Spleen (tissue), 11 donors: ENCODE data around the gene EIF4B. TPM values are rescaled to one million over a fixed set of nuclear protein-coding genes. Genes with fewer than 3 reads are reported as not detected.

Source experiments
- DNase-seq: peaks from one replicate; pipeline ENCODE4 v3.0.0-alpha.2; 2020
- H3K27ac ChIP-seq, 8 donors: fragments of 200-600 bp; sonication (generic) in 7 of 8; 1 replicate in 4 of 8; 2 replicates in 4 of 8; pipeline versions ENCODE4 v1.5.0 to v1.8.0; 2016 to 2021; ENCODE audit warnings: inconsistent platforms in 4 of 8, mild to moderate bottlenecking in 4 of 8, moderate library complexity in 1 of 8
- H3K27me3 ChIP-seq, 7 donors: fragments of 200-600 bp; sonication (generic) in 6 of 7; replicated peaks in 1 of 7; 1 replicate in 4 of 7; 2 replicates in 3 of 7; pipeline versions ENCODE4 v1.5.0 to v1.8.0; 2016 to 2021; ENCODE audit warnings: inconsistent platforms in 3 of 7, mild to moderate bottlenecking in 1 of 7
- H3K36me3 ChIP-seq, 6 donors: fragments of 200-600 bp; sonication (generic) in 5 of 6; 1 replicate in 4 of 6; 2 replicates in 2 of 6; pipeline versions ENCODE4 v1.5.0 to v1.8.0; 2016 to 2021; ENCODE audit warnings: inconsistent platforms in 2 of 6
- H3K4me1 ChIP-seq, 6 donors: fragments of 200-600 bp; sonication (generic) in 5 of 6; 1 replicate in 3 of 6; 2 replicates in 3 of 6; pipeline versions ENCODE4 v1.5.0 to v1.8.0; 2016 to 2021; ENCODE audit warnings: inconsistent platforms in 3 of 6
- H3K4me3 ChIP-seq, 8 donors: fragments of 200-600 bp; sonication (generic) in 7 of 8; 1 replicate in 4 of 8; 2 replicates in 4 of 8; pipeline versions ENCODE4 v1.5.0 to v1.8.0; 2016 to 2021; ENCODE audit warnings: inconsistent platforms in 4 of 8, mild to moderate bottlenecking in 4 of 8, moderate library complexity in 2 of 8
- H3K9me3 ChIP-seq, 8 donors: fragments of 200-600 bp; sonication (generic) in 7 of 8; 1 replicate in 4 of 8; 2 replicates in 4 of 8; pipeline versions ENCODE4 v1.5.0 to v1.8.0; 2016 to 2021; ENCODE audit warnings: inconsistent platforms in 4 of 8
- POLR2A ChIP-seq, 3 donors: fragments of 450-650 bp; IDR thresholded peaks; one replicate each; pipeline ENCODE4 v1.5.1; 2017; ENCODE audit warnings: antibody characterized with exemption in 3 of 3, mild to moderate bottlenecking in 1 of 3
- POLR2AphosphoS5 ChIP-seq, 3 donors: sonication (generic); formaldehyde crosslinking; IDR thresholded peaks; one replicate each; pipeline ENCODE4 v1.5.1; 2017; ENCODE audit warnings: antibody characterized with exemption in 3 of 3
- WGBS, 5 donors: extraction: QIAGEN DNeasy Blood & Tissue Kit in 3 of 5; methylation state at CpG; one replicate each; pipeline versions ENCODE4 v1.1.5 to v1.1.7; 2013 to 2018; 5-methylcytosine and 5-hydroxymethylcytosine counted together
- intact Hi-C: fragments of 100-400 bp; cut with DNase I; formaldehyde crosslinking; loops from one replicate; pipeline ENCODE4 v1.15.0; 2023; ENCODE audit warnings: low total_unique reads
- polyA plus RNA-seq, 3 donors: library from polyadenylated mRNA; stranded (reverse); fragments of 200-250 nt; gene quantifications; one replicate each; pipeline ENCODE4 v1.2.1, GENCODE V29; 2013
- total RNA-seq, 7 donors: library from RNA; depleted of rRNA in 3 of 7; stranded (reverse); fragments of >200 nt in 3 of 7; fragmentation: NEBNext Ultra II Directional in 4 of 7; extraction: Animal tissue kit (Norgen Biotek cat#: 25700) in 4 of 7; gene quantifications; one replicate each; pipeline versions ENCODE4 v1.1.0 to v1.2.1, GENCODE V29; 2016 to 2021
- TF ChIP-seq, protein P1 (sequence below), 11 experiments: fragments of 200-600 bp in 7 of 11; fragments of 450-650 bp in 4 of 11; sonication (generic) in 4 of 11; IDR thresholded peaks in 8 of 11; conservative IDR thresholded peaks in 3 of 11; 1 replicate in 7 of 11; 2 replicates in 4 of 11; pipeline versions ENCODE4 v1.4.0 to v1.8.0; 2016 to 2021; ENCODE audit warnings: antibody characterized with exemption in 11 of 11, inconsistent platforms in 4 of 11, mild to moderate bottlenecking in 1 of 11
- donor health status: healthy with polysubstance abuse.
- donor health status: DM: no; HTN: no; CAD: no; lungs with moderate emphysema.
- donor health status: DM: no; HTN: no; CAD: no.
- donor health status: Bipolar disorder and iron deficiency.
- donor health status: healthy.
- donor health status: DM: no; HTN: no; CAD: no.
- donor health status: DM: yes; HTN: yes; CAD: no.

Gene EIF4B
- total and polyA plus RNA-seq, 10 donors = 105 to 490 (median 398) TPM

DNA sequence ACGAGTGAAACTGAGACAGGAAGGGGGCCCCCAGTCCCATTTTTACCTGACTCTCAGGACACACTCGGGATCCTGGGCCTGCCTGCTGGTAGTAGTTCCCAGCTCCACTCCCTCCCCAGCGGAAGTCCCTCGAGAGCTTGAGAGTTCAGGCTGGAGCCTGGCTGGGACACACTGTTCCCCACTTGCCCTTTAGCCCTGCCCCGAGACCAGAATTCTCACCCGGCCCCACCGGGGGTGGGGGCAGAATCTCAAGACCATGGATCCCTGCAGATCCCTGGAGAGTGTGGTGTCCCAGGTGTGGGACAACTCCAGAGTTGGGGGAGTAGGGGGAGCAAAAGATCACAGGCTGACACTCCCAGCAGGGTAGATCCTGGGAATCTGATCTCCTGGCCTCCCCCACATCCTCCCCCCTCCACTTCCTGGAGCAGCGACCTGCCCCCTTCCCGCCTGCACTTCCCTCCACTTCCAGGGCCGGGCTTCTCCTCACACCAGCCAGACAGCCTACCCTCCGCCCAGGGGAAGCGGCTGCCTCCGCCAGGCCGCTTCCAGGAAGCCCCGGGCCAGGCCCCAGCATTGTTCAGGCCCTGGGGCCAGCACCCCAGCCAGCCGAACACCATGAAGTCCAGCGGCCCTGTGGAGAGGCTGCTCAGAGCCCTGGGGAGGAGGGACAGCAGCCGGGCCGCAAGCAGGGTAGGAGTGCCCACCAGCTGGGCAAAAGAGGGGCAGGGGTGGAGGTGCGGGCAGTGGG lies 43.5 kb downstream of the EIF4B start, which contains the start of gene TNS2:
TNS2 (plus strand) TSS at position 495 of the 748 bp plus-strand sequence; CDS start at position 616, 121 bp downstream.
- Histone ChIP-seq H3K27ac (peak within 1 kb of the TSS; percentile 77 to 94 (median 89)), H3K27me3 (peaks cover 0 to 9% (median 0%) of the 10 kb centered on the region in 7 donors), H3K4me3 (peak within 1 kb of the TSS; percentile 44 to 78 (median 63)), H3K9me3 (no peaks in the 10 kb centered on the region), H3K4me1 (peaks cover 26 to 91% (median 61%) of the 10 kb centered on the region in 6 donors), H3K36me3 (peaks cover 0 to 19% (median 0%) of the 10 kb centered on the region in 6 donors)
- DNase-seq = peak; percentile 88
- intact Hi-C loops = no loop called here
- WGBS, 5 donors = 34 to 55% (median 49%) methylated on average over 16 to 20 of the region's 20 CpGs
- TF ChIP-seq POLR2AphosphoS5 (IDR thresholded peaks at IDR 0.05) (peak; percentile 74 to 89 (median 88)), POLR2A (IDR thresholded peaks at IDR 0.05) (peak in 1 of 3 donors; percentile 28)
- TF ChIP-seq, protein P1, sequence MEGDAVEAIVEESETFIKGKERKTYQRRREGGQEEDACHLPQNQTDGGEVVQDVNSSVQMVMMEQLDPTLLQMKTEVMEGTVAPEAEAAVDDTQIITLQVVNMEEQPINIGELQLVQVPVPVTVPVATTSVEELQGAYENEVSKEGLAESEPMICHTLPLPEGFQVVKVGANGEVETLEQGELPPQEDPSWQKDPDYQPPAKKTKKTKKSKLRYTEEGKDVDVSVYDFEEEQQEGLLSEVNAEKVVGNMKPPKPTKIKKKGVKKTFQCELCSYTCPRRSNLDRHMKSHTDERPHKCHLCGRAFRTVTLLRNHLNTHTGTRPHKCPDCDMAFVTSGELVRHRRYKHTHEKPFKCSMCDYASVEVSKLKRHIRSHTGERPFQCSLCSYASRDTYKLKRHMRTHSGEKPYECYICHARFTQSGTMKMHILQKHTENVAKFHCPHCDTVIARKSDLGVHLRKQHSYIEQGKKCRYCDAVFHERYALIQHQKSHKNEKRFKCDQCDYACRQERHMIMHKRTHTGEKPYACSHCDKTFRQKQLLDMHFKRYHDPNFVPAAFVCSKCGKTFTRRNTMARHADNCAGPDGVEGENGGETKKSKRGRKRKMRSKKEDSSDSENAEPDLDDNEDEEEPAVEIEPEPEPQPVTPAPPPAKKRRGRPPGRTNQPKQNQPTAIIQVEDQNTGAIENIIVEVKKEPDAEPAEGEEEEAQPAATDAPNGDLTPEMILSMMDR (IDR thresholded peaks at IDR 0.05 in 8 of 11, conservative IDR thresholded peaks at IDR 0.05 in 3 of 11) = no peak

DNA sequence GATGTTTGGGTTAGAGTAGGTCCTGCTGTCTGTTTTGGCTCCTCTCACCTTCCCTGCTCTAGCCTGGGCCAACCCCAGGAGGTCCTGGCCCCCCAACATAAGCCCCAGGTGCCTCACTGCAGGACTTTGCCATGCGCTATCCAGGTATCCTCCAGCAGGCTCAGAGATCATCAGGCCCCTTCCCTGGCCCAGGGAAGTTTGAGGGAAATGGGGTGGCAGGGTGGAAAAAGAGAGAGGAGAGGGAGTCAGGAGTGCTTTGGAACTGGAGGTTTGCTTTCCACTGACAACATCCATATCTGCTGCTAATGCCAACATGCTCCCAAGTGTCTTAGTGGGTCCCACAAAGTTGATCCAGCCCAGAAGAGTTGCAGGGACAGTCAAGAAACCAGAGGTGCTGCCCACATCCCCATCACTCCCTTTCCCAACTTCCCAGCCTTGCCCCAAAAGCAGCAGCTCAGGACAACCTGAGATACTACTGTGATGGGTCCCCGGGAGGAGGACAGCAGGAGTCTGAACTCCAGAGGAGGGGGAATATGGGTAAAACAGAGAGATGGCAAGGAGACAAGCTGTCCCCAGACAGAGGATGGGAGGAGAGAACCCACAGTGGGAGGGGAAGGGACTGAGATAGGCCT lies 44.3 kb downstream of the EIF4B start:
- Histone ChIP-seq H3K27ac (peak overlapping the region; percentile 77 to 94 (median 89)), H3K9me3 (no peaks in the 10 kb centered on the region), H3K36me3 (peaks cover 0 to 26% (median 1%) of the 10 kb centered on the region in 6 donors), H3K4me1 (peaks cover 26 to 92% (median 65%) of the 10 kb centered on the region in 6 donors), H3K4me3 (peak overlapping the region; percentile 44 to 78 (median 63)), H3K27me3 (peaks cover 0 to 8% (median 0%) of the 10 kb centered on the region in 7 donors)
- DNase-seq = no peak
- TF ChIP-seq POLR2AphosphoS5 (IDR thresholded peaks at IDR 0.05) (no peak), POLR2A (IDR thresholded peaks at IDR 0.05) (no peak)
- TF ChIP-seq, protein P1 (IDR thresholded peaks at IDR 0.05 in 8 of 11, conservative IDR thresholded peaks at IDR 0.05 in 3 of 11) = no peak
- 50 to 80% (median 71%) methylated on average over 1 to 2 of the region's 2 CpGs for whole genome bisulfite sequencing, 5 donors
- intact Hi-C loops = no loop called here

DNA sequence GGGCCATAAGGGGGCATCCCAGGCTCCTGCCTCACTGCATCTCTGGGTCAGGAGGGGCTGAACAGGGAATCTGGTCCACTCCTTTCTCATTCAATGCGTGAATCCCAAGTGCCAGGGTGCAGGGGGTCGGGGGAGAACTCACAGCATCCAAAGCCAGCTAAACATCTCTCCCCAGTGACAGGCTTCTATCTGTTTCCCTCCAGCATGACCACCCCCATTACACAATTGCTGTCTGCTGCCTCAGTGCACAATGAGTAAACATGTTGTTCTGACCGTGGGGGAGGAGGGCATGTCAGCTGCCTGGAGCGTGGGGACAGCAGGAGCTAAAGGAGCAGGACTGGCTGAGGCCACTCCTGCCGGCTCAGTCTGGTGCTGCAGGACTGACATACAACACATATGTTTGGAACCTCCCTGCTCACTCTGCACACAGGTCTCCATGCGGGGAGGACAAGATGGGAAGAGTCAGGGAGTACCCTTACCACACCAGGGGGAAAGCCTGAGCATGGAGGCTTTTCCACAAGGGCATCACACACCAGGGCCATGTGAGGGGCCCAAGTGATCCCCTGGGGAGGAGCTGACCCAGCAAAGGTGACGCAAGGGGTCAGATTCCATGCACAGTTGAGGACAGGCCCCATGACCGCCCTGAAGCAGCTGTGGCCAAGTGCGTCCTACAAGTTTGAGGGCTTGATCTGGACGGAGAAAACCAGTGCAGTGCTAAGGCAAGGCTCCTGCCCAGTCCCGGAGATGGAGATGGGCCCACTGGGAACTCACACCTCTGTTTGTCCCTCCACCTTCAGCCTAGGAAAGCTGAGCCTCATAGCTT lies 45.0 kb downstream of the EIF4B start:
- TF ChIP-seq, protein P1 (IDR thresholded peaks at IDR 0.05 in 8 of 11, conservative IDR thresholded peaks at IDR 0.05 in 3 of 11) = peak in 5 of 11 experiments; percentile 5 to 33 (median 24)
- TF ChIP-seq POLR2AphosphoS5 (IDR thresholded peaks at IDR 0.05) = peak; percentile 54 to 75 (median 66)
- TF ChIP-seq POLR2A (IDR thresholded peaks at IDR 0.05) = no peak
- Histone ChIP-seq H3K27me3 (peaks cover 0 to under 1% (median 0%) of the 10 kb centered on the region in 7 donors), H3K9me3 (no peaks in the 10 kb centered on the region), H3K27ac (peak overlapping the region; percentile 77 to 94 (median 89)), H3K36me3 (peaks cover 0 to 34% (median 3%) of the 10 kb centered on the region in 6 donors), H3K4me3 (peak overlapping the region; percentile 44 to 78 (median 63)), H3K4me1 (peaks cover 23 to 92% (median 61%) of the 10 kb centered on the region in 6 donors)
- no peak for DNase-seq
- intact Hi-C loops = no loop called here
- WGBS, 5 donors = 43 to 61% (median 54%) methylated on average over 8 to 11 of the region's 11 CpGs
